ENCODE results near the gene SLC12A7. TPM values are rescaled to one million over a fixed set of nuclear protein-coding genes. Genes with fewer than 3 reads are reported as not detected.

The SLC12A7 gene
- total RNA-seq, 6 experiments from 2014 or later: 38.9 to 65.2 (median 53.3) TPM

DNA sequence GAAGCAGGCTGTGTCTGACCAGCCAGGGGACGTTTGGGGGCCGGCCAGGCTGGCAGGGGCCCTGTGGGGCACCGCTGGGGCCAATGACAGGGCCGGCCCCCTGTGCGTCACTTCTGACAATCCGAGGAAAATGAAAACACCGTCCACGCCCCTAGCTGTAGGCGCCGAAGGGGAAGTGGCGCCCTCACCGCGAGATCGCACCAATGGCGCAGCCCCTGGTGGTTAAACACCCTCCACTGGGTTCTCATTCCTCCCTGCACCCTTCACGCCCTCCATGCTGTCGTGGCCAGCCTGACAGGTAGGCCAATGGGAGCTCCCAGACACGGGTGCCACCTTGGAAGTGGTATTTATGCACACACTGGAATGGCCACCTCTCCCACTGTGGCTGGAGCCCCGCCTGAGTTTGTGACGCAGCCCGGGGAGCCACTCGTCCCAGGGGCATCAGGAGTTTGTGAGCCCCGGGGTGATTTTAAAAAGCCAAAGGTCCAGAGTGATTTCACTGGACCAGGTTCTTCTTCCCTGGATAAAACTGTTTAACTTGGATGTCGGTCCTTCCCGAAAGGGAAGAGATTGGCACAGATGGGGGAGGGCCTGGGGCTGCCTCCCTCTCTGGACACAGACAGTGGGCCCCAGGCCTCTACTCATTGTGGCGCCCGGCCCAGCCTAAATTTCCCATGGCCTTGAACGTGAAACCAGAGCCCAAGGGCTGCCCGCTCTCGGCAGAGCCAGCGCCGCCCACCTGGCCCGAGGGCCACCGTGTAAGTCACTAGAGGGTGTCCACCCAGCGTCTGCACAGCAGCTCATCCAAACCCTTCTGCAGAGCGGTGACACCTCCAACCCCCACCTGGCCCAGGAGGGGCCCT is 53.5 kb downstream of the SLC12A7 start:
- no peaks in the 10 kb centered on the region for H3K9me3 ChIP-seq
- H3K36me3 ChIP-seq: peaks cover 0 to 78% (median 25%) of the 10 kb centered on the region in 4 donors
- TF ChIP-seq POLR2A (IDR thresholded peaks at IDR 0.05): no peak
- ATAC-seq (no peak), DNase-seq (peak in 2 of 3 donors; percentile 14 to 53)
- peaks cover 0 to 7% (median 0%) of the 10 kb centered on the region in 4 donors for H3K4me1 ChIP-seq
- no peak overlapping the region for H3K27ac ChIP-seq
- intact Hi-C loops (cut with DNase I): no loop called here
- no peaks in the 10 kb centered on the region for H3K27me3 ChIP-seq
- H3K4me3 ChIP-seq: no peak overlapping the region
- 62% methylated on average over 2 of the region's 36 CpGs for WGBS (ENCODE audit: insufficient coverage, low coverage, low lambda C conversion rate, missing lambda C conversion rate)

DNA sequence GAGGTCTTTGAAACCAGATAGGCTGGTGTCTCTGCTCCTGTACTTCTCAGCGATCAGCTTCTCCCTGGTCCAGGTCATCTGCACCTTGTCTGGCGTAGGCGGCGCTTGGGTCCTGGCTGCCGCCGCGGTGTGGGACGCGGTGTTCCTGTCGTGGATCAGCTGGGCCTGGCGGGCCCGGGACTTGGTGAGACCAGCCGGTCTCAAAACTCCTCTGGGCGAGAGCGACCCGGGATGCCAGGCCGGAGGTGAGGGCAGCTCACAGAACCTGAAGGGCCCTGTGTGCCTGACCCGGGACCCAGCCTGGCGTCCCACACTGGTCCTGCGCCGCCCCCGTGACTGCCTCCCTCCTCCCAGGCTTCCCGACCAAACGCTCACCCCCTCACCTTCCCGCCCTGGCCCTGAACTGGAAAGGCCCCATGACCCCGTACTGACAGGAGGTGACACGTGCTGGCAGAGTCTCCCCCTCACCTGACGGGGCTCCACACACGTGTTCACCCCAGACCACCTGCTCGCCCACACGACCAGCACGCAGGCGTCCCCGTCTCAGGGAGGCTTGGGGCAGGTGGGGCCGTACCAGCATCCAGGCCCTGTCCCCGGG is 54.3 kb downstream of the SLC12A7 start:
- no peak for ATAC-seq
- Histone ChIP-seq H3K27ac (no peak overlapping the region), H3K4me3 (no peak overlapping the region), H3K36me3 (peaks cover 0 to 78% (median 28%) of the 10 kb centered on the region in 4 donors), H3K9me3 (no peaks in the 10 kb centered on the region), H3K27me3 (no peaks in the 10 kb centered on the region), H3K4me1 (peaks cover 0 to 7% (median 0%) of the 10 kb centered on the region in 4 donors)
- DNase-seq: peak in 2 of 3 donors; percentile 20 to 51
- 71% methylated on average over 1 of the region's 36 CpGs for WGBS (ENCODE audit: insufficient coverage, low coverage, low lambda C conversion rate, missing lambda C conversion rate)
- TF ChIP-seq, protein P1, sequence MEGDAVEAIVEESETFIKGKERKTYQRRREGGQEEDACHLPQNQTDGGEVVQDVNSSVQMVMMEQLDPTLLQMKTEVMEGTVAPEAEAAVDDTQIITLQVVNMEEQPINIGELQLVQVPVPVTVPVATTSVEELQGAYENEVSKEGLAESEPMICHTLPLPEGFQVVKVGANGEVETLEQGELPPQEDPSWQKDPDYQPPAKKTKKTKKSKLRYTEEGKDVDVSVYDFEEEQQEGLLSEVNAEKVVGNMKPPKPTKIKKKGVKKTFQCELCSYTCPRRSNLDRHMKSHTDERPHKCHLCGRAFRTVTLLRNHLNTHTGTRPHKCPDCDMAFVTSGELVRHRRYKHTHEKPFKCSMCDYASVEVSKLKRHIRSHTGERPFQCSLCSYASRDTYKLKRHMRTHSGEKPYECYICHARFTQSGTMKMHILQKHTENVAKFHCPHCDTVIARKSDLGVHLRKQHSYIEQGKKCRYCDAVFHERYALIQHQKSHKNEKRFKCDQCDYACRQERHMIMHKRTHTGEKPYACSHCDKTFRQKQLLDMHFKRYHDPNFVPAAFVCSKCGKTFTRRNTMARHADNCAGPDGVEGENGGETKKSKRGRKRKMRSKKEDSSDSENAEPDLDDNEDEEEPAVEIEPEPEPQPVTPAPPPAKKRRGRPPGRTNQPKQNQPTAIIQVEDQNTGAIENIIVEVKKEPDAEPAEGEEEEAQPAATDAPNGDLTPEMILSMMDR (IDR thresholded peaks at IDR 0.05): no peak
- no peak for TF ChIP-seq POLR2A (IDR thresholded peaks at IDR 0.05)
- intact Hi-C loops (cut with DNase I): no loop called here

DNA sequence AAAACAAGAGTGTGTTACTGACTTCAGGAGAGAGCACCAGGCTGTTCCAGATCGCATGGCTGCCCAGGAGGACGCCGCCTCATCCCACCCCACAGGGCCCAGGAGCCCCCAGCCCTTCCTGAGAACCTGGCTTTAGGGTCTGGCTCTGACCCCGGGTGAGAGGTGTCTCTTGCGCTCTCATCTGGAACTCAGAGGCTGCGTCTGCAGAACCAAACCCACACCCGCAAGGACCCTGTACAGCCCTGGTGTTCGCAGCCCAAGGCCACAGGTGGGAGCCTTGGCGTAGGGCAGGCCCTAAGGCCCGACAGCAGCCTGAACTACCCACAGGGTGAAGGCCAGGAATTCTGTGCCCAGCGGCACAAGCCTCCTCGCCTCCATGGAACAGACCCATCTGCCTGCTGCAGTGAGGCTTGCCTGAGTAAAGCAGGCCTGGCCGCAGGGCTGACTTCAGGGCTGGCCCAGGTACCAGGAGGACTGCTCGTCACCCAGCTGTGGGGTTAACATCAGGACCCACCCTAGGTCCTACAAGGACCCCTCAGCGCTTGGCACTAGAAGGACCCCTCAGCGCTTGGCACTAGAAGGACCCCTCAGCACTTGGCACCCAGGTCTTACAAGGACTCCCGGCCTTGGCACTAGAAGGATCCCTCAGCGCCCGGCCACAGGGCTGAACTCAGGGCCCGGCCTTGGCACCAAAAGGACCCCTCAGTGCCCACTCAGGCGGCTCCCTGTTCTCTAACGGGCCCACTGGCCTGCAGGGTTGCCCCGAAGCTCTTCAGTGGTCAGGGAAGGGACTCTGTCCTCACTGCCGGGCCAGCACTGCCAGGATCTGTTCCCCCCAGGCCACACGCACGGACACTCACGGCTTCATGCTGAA is 55.0 kb downstream of the SLC12A7 start:
- DNase-seq (peak in 2 of 3 donors; percentile 10 to 50), ATAC-seq (no peak)
- 96% methylated on average over 4 of the region's 27 CpGs for WGBS (ENCODE audit: insufficient coverage, low coverage, low lambda C conversion rate, missing lambda C conversion rate)
- no peaks in the 10 kb centered on the region for H3K9me3 ChIP-seq
- H3K4me1 ChIP-seq: peaks cover 0 to 7% (median 0%) of the 10 kb centered on the region in 4 donors
- intact Hi-C loops (cut with DNase I): no loop called here
- TF ChIP-seq, protein P1 (IDR thresholded peaks at IDR 0.05): no peak
- no peak for TF ChIP-seq POLR2A (IDR thresholded peaks at IDR 0.05)
- no peaks in the 10 kb centered on the region for H3K27me3 ChIP-seq
- no peak overlapping the region for H3K4me3 ChIP-seq
- H3K27ac ChIP-seq: no peak overlapping the region
- peaks cover 0 to 78% (median 27%) of the 10 kb centered on the region in 4 donors for H3K36me3 ChIP-seq

DNA sequence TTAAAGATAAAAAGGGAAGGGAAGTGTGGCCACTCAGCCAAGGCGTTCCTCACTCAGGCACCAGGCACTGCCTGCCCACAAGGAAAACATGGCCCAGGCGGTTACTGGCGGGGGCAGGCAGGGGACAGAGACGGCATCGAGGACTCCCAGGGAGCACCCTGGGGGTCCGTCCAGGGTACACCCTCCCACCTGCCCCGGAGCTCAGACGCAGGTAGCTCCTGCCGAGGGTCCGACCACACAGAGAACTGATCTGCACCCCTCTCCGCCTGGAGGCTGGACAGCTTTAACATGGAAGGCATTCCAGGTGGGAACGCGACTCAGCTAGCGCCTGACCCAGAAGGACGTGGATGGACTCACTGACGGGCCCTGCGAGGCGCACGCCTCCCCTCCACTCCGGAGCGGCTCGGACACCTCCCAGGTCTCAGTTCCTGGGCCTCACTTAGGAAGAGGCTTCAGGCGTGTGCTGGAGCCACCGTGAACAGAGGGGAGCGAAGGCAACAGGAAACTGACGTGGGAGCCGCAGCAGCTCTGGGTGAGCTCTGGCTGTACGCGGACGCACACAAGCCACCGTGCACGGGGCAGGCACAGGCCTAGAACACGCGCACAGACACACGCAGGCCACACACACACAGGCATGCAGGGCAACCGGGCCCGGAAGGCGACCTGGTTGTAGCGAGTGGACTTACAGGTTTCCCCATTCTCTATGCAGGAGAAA is 55.8 kb downstream of the SLC12A7 start:
- TF ChIP-seq POLR2A (IDR thresholded peaks at IDR 0.05): no peak
- TF ChIP-seq, protein P1 (IDR thresholded peaks at IDR 0.05): no peak
- Histone ChIP-seq H3K9me3 (no peaks in the 10 kb centered on the region), H3K4me3 (no peak overlapping the region), H3K4me1 (peaks cover 0 to 7% (median 0%) of the 10 kb centered on the region in 4 donors), H3K27me3 (no peaks in the 10 kb centered on the region), H3K27ac (no peak overlapping the region), H3K36me3 (peaks cover 0 to 83% (median 29%) of the 10 kb centered on the region in 4 donors)
- 93% methylated on average over 7 of the region's 39 CpGs for WGBS (ENCODE audit: insufficient coverage, low coverage, low lambda C conversion rate, missing lambda C conversion rate)
- DNase-seq (peak in 2 of 3 donors; percentile 18 to 50), ATAC-seq (no peak)
- intact Hi-C loops (cut with DNase I): no loop called here

Data from right lobe of liver (tissue), 6 donors.